LHCN-M2 (cell line): Measurements from ENCODE around the gene COL9A3. TPM values are rescaled to one million over a fixed set of nuclear protein-coding genes. Genes with fewer than 3 reads are reported as not detected.

Experiments
- DNase-seq: peaks from one replicate; pipeline ENCODE4 v3.0.0-alpha.2; 2012; ENCODE audit warnings: low read depth
- total RNA-seq: library from RNA; depleted of rRNA; stranded (reverse); fragments of >200 nt; gene quantifications from 2 replicates; pipeline ENCODE4 v1.2.3, GENCODE V29; 2014

COL9A3 gene
- total RNA-seq, 1 experiment from 2014 or later, result not detected

DNA sequence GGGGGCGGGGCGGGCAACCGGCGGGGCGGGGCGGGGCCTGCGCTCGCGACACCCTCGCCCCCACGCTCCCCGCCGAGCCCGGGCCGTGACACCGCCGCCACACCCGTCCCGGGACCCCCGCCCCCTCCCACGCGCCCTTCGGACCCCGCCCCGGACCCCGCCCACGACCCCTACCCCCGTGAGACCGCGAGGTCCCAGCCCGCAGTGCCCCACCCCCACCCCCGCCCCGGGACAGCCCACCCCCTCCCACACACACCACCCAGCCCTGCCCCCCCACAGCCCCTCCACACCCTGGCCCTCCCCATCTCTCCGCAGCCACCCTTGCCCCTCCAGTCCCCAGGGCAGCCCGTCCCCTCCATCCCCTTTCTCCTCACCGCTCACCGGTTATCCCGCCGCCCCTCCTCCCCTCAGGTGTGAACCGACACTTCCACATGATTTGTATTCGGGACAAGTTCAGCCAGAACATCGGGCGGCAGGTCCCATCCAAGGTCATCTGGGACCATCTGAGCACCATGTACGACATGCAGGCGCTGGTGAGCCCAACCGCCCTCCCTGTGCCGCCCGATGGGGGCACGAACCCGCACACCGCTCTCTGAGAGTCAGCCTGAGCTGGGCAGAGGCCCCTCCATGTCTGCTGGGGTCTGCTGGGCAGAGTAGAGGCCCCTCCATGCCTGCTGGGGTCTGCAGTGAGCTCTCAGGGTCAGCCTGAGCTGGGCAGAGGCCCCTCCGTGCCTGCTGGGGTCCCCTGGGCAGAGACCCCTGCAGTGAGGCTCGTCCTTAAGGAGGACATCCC, 20.0 kb upstream of the COL9A3 start:
- DNase-seq, result no peak

DNA sequence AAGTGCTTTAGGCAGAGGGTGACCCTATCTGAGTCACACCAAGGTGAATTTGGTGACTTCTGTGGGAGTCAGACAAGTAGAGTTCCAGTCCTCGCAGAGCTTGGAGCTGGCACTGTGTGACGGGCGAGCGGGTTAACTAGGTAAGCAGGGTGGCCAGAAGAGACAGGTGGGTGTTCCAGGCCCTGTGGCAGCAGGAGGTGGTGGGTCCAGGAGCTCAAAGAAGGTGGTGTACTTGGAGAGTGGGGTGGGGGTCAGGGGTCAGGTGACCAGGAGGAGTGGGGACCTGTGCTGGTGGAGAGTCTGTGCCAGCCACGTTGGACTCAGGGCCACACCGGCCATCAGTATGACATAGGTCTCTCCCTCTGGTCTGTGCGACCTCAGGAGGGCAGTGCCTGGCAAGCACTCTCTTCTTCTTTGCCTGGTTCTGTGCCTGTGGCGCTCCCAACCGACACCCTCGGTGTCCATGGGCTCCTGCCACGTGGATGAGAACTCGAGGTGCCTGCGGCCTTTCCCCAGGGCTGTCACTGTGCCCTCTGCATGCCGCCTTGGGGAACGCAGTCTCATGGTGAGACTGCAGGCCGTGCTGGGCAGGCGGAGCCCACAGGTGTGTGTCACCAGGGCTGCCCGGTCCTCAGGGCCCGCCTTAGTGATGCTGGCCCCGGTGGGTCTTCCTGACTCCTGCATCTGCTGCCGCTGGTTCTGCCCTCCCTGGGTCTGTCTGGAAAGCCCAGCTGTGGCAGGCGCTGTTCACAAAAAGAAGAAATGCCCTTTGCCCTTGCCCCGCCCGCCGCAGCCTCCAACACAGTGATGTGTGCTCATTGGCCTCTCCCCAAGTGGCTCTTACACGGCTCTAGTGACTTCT, 18.9 kb upstream of the COL9A3 start:
- no peak for DNase-seq

DNA sequence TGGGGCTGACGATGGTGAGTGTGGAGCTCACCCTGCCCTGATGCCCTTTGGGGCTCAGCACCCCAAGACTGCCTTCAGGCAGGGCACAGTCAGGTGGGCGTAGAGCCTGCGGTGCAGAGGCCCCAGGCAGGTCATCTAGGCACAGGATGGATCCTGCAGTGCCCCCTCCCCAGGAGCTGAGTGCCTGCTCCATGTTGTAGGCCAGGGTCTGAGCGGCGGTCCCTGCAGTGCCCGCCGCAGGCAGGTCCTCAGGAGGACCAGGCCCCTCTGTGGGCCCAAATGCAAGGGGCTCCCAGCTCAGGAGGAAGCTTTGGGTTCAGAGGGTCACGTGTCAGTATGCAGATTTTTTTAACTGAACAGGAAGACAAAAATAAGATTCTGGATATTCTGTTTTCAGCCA, 17.8 kb upstream of the COL9A3 start:
- no peak for DNase-seq

DNA sequence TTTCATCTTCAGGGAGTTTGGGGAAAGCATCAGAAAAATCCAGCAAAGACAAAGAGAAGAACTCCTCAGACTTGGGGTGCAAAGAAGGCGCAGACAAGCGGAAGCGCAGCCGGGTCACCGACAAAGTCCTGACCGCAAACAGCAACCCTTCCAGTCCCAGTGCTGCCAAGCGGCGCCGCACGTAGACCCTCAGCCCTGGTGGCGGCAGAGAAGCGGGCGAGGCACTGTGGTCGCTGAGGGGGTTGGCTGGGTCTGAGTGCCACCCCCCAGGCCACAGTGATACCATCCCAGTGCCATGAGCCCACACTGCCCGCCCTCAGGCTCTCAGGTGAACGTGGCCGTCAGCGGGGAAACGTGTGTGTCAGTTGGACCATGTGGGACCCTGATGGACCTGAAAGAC, 17.4 kb upstream of the COL9A3 start:
- no peak for DNase-seq

GRCh38 chr20:62799873-62800272, 17.0 kb upstream of the COL9A3 start:
- no peak for DNase-seq

GRCh38 chr20:62800314-62801259, 16.3 kb upstream of the COL9A3 start:
- no peak for DNase-seq

- DNase-seq, result no peak
These were observed 15.4 kb upstream of the COL9A3 start for GRCh38 chr20:62801284-62802010.

GRCh38 chr20:62802026-62802712, 14.7 kb upstream of the COL9A3 start:
- no peak for DNase-seq

- DNase-seq, result peak; percentile 26
These were observed 12.7 kb upstream of the COL9A3 start for GRCh38 chr20:62804021-62804626.

DNA sequence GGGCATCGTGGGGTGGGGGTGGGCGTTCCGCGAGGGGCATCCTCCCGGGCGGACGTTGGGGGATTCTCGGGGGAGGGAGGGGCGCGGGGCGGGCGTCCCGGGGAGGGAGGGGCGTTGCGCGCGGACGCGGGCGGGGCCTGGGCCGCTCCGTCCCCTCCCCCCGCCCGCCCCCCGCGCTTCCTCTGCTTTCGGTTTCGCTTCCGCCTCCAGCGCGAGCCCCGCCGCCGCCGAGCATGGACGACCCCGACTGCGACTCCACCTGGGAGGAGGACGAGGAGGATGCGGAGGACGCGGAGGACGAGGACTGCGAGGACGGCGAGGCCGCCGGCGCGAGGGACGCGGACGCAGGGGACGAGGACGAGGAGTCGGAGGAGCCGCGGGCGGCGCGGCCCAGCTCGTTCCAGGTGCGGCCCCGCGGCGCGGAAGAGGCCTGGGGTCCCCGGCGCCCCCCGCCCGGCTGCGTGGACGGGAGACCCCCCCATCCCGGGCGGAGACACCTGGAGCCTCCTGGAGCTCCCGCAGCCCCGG, 12.2 kb upstream of the COL9A3 start, which contains the start of gene OGFR:
TSS of gene OGFR (plus strand) at position 209 of the 528 bp plus-strand sequence. CDS start at position 234, 25 bp downstream.
- DNase-seq, result peak; percentile 47

GRCh38 chr20:62805155-62805710, 11.6 kb upstream of the COL9A3 start:
- DNase-seq, result no peak

DNA sequence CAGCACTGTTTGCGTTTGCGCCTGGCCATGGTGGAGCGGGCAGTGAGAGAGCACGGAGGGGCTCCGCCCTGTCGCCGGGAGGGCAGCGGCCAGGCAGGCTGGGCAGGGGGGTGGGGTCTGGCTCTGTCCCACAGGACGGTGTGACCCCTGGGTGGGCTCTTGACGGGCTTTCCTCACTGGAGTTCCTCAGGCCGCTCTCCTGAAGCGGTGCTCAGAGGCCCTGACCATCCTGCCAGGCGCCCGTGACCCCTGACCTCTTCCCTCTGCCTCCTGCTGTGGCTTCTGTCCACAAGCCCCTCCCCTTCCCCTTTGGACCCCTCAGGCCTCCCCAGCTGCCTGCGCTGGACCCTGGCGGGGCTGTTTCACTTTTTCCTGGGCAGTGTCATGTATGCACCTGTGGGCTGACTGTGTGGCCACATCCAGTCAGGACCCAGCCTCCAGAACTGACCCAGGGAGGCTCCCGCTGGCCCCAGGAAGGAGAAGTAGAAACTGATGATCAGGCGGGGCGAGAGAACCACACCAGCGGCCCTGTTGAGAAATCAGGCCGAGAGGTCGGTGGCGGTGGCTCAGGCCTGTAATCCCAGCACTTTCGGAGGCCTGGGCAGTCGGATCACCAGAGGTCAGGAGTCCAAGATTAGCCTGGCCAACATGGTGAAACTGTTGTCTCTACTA, 11.0 kb upstream of the COL9A3 start:
- no peak for DNase-seq

GRCh38 chr20:62806383-62807050, 10.3 kb upstream of the COL9A3 start:
- no peak for DNase-seq

DNA sequence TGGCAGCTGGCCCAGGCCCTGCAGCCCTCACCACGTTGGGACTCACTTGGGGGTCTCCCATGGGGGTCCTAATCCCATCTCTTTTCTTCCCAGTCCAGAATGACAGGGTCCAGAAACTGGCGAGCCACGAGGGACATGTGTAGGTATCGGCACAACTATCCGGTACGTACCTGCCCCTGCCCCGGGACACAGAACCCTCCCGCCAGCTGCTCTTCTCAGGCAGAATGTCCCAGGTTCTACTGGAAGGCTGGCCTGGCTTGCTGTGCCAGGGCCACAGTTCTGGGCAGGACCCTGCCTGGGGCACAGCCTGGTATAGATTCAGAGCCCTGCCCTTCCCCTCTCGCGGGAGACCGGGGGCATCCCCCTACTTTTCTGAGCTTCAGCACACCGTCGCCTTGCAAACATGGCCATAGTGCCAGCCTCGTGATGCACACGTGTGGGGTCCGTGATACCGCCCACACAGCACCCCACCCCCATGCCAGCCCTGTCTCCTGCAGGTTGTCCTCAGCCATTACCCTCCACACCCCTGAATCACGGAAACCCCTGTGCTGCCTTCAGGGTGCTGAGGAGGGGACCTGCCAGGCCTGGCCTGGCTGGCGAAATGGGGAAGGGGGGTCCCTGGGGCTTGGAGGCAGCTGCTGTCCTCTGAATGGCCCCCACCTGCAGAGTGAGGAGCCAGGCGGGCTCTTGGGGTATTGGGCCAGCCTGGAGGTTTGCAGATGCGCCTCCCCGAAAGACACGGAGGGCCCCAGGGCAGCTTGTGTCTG, 9.2 kb upstream of the COL9A3 start:
- DNase-seq, result no peak

DNA sequence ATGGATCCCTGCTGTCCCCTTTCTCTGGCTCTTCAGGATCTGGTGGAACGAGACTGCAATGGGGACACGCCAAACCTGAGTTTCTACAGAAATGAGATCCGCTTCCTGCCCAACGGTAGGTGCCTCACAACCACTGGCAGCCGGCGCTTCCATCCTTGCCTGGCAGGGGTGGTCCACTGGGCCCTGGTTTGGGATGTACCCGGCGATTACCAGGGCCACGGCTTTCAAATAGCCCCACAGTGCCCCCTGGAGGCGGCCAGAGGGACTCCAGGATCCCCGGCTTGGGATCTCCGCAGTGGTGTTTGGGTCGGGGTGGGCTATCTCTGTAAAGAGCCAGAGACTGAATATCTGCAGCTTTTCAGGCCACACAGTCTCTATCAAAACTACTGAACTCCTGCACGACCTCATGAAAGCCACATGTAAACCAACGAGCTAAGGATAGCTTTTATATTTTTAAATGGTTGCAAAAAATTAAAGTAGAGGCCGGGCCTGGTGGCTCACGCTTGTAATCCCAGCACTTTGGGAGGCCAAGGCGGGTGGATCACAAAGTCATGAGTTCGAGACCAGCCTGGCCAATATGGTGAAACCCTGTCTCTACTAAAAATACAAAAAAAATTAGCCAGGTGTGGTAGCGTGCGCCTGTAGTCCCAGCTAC, 8.5 kb upstream of the COL9A3 start:
- peak; percentile 46 for DNase-seq

DNA sequence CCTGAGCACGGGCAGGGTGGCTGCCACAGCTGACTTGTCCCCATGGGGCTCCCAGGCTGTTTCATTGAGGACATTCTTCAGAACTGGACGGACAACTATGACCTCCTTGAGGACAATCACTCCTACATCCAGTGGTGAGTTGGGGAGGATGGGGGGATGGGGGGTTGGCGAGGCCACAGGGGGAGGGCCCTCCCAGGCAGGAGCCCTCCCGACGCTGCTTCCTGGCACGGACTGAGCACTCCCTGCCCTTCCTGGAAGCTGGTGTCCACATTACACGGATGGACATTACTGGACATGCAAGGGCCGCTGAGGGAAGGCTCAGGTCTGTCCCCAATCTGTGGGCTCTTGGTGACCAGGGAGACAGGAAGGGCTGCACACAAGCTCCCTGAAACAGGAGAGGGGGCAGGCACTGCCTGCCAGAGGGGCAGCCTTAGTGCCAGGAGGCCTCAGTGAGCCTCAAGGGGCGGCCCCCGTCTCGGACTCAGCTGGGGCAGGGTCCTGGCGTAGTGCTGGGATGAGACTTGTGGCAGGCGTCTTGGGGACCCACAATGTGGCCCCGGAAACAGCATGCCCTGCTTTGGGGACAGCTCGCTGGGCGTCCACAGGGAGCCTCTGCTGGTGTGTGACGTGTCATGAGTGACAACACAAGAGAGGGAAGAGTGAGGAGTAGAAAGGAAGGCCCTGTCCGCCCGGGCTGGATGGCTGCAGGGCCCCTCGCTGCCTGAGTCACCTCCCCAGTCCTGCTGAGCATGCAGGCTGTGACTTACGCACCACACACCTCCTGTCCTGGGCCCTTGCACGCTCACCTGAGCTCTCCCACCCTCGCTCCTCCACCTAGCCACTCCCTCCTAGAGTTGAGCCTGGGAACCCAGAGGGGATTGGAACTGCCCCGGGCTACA, 7.1 kb upstream of the COL9A3 start:
- no peak for DNase-seq
